Ectodermal cell (in vitro differentiated cells): ENCODE results near the gene VARS1.
A peak's percentile ranks its signal among the peaks of the same experiment; 100 is the strongest.
"Not testable (repeated sequence)": the region's sequence is repeated elsewhere in the genome, so short reads cannot be mapped to it uniquely, and the experiment has no call there.

Experiments
- H3K27ac ChIP-seq: 2 replicates; pipeline ENCODE4 v1.7.0; 2013; ENCODE audit warnings: mild to moderate bottlenecking, low read depth, low read length; ENCODE audit not compliant: insufficient read depth, poor library complexity, severe bottlenecking
- H3K27me3 ChIP-seq: 2 replicates; pipeline ENCODE4 v1.7.0; 2013; ENCODE audit warnings: mild to moderate bottlenecking, low read length; ENCODE audit not compliant: insufficient read depth, control insufficient read depth, poor library complexity, severe bottlenecking
- H3K36me3 ChIP-seq: one replicate; pipeline ENCODE4 v1.7.0; 2013; ENCODE audit warnings: low read length; ENCODE audit not compliant: control insufficient read depth, insufficient read depth
- H3K4me1 ChIP-seq: one replicate; pipeline ENCODE4 v1.7.0; 2013; ENCODE audit warnings: low read length; ENCODE audit not compliant: control insufficient read depth, insufficient read depth
- H3K4me3 ChIP-seq: 2 replicates; pipeline ENCODE4 v1.7.0; 2013; ENCODE audit warnings: low read depth, low read length, control low read depth; ENCODE audit not compliant: insufficient read depth
- H3K9me3 ChIP-seq: 2 replicates; pipeline ENCODE4 v1.7.0; 2013; ENCODE audit warnings: mild to moderate bottlenecking, low read length, moderate library complexity; ENCODE audit not compliant: control insufficient read depth
- WGBS, 2 experiments: methylation state at CpG; one replicate each; pipeline ENCODE4 v1.1.7; 2013; ENCODE audit warnings: missing lambda C conversion rate in 2 of 2; 5-methylcytosine and 5-hydroxymethylcytosine counted together

The VARS1 gene

DNA sequence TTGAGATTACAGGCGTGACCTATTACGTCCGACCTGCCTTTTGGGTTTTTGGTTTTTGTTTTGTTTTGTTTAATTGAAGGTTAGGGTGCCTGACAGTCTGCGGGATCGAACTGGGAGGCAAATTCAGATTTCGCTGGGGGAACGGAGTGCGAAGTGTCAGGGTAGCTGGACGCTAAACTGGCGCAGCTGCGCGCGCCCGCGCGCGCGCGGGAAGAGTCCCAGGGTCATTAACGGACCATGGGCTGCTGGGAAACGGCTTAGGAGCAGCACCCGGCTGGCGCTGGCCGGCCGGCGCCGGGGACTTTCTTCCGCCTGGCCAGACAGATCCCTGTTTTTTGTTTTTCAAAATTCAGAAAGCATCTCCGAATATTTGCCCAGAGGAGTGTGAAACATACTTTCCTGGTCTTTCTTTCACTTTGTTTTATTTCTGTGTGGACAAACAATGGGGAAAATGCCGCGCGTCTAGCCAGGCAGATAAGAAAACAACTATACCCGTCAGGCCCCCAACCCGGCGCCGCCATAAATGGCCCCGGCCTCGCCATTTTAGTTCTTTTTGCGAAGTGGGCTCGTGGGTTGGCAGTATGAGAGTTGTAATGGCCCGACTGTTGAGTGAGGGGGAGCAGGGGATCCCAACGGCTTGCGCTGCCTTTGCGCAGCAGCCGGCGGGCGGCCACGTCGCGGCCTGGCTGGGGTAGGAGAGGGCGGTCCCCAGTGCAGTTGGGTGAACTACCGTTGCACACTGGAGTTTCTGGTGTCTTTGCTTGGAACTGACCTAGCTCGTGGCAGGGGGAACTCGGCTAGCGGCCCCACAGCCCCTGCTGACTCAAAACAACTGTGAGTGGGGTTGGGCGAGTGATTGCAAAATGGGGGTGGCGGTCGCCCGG, 39.1 kb upstream of the VARS1 start:
- 2 to 3% methylated on average over 59 of the region's 59 CpGs for WGBS, 2 experiments
- Histone ChIP-seq H3K27ac (peak overlapping the region; percentile 99), H3K27me3 (no peaks in the 10 kb centered on the region), H3K4me3 (peak overlapping the region; percentile 100), H3K9me3 (no peaks in the 10 kb centered on the region), H3K36me3 (peaks cover 29% of the 10 kb centered on the region), H3K4me1 (peaks cover 19% of the 10 kb centered on the region)

- Histone ChIP-seq H3K4me1 (peaks cover 8% of the 10 kb centered on the region), H3K4me3 (no peak overlapping the region), H3K27ac (no peak overlapping the region), H3K27me3 (no peaks in the 10 kb centered on the region), H3K36me3 (peaks cover under 1% of the 10 kb centered on the region), H3K9me3 (no peaks in the 10 kb centered on the region)
- WGBS, 2 experiments: 91 to 94% methylated on average over 15 of the region's 15 CpGs
Measured at GRCh38 chr6:31831350-31832215, 36.0 kb upstream of the VARS1 start.

GRCh38 chr6:31830886-31831335, 35.4 kb upstream of the VARS1 start:
- Histone ChIP-seq H3K4me1 (peaks cover 4% of the 10 kb centered on the region), H3K27ac (no peak overlapping the region), H3K27me3 (no peaks in the 10 kb centered on the region), H3K4me3 (peak overlapping the region; percentile 54), H3K36me3 (no peaks in the 10 kb centered on the region), H3K9me3 (no peaks in the 10 kb centered on the region)
- WGBS, 2 experiments: 90 to 91% methylated on average over 6 of the region's 6 CpGs

- Histone ChIP-seq H3K27ac (no peak overlapping the region), H3K36me3 (no peaks in the 10 kb centered on the region), H3K4me3 (peak overlapping the region; percentile 54), H3K9me3 (no peaks in the 10 kb centered on the region), H3K4me1 (peaks cover 4% of the 10 kb centered on the region), H3K27me3 (no peaks in the 10 kb centered on the region)
- 37 to 45% methylated on average over 13 to 15 of the region's 15 CpGs for WGBS, 2 experiments
Measured at GRCh38 chr6:31829633-31830283, 34.2 kb upstream of the VARS1 start.

GRCh38 chr6:31827286-31828079, 31.9 kb upstream of the VARS1 start, which contains the start of gene HSPA1B:
Gene HSPA1B (plus strand): TSS chr6:31827738. CDS start chr6:31827951, 213 bp downstream.
- Histone ChIP-seq H3K36me3 (no peaks in the 10 kb centered on the region), H3K27ac (peak within 1 kb of the TSS; percentile 45), H3K27me3 (no peaks in the 10 kb centered on the region), H3K4me1 (peaks cover 4% of the 10 kb centered on the region), H3K4me3 (peak within 1 kb of the TSS; percentile 63), H3K9me3 (no peaks in the 10 kb centered on the region)
- 1% methylated on average over 45 to 50 of the region's 56 CpGs for WGBS, 2 experiments

DNA sequence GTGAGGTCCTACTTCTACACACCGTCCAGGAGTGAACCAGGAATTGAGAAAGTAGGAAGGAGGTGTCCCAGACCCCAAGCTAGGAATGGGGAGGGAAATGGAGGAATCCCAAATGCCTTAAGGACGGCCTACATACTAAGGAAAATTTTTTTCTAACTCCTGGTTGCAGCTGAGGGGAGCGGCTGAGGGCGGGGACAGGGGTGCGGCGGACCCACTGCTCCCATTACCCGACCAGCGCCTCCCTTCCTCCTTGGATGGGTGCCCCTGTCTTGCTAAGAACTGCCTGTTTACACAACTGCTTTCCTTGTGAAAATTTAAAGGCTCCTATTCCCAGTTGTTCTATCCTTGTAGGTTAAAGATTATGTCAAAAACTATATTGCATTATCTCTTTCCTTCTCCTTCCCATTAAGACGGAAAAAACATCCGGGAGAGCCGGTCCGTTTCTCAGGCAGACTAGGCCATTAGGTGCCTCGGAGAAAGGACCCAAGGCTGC, 31.3 kb upstream of the VARS1 start:
- WGBS, 2 experiments: 5 to 9% methylated on average over 13 of the region's 13 CpGs
- peak overlapping the region; percentile 45 for H3K27ac ChIP-seq
- no peaks in the 10 kb centered on the region for H3K27me3 ChIP-seq
- H3K36me3 ChIP-seq: no peaks in the 10 kb centered on the region
- H3K9me3 ChIP-seq: no peaks in the 10 kb centered on the region
- H3K4me1 ChIP-seq: peaks cover 4% of the 10 kb centered on the region
- peak overlapping the region; percentile 37 for H3K4me3 ChIP-seq

DNA sequence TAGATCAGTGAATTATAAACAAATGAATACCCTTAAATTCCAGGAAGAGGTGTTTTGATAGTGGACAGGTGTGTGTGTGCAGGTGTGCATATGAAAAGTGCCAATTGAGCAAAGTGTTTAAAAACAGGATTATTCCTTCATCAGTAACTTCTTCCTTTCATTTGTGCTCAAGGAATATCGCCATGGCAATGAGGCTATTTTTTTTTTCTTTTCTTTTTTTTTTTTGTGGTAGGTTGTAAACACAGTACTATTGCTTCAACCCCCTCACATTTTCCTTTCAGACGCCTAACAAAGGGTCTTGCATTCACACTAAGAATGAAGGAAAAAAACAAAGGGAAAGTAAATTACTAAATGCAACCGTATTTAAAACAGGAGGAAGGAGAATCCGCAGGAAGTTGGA, 30.0 kb upstream of the VARS1 start:
- no peak overlapping the region for H3K27ac ChIP-seq
- WGBS, 2 experiments: 58 to 69% methylated on average over 2 to 4 of the region's 4 CpGs

GRCh38 chr6:31823592-31824196, 28.1 kb upstream of the VARS1 start:
- 90 to 94% methylated on average over 6 to 9 of the region's 9 CpGs for WGBS, 2 experiments
- H3K27me3 ChIP-seq, H3K27ac ChIP-seq, H3K9me3 ChIP-seq, H3K36me3 ChIP-seq, H3K4me3 ChIP-seq, H3K4me1 ChIP-seq: not testable (repeated sequence)

More for the DNA sequence above, 30.0 kb upstream of the VARS1 start:
- H3K27me3 ChIP-seq: no peaks in the 10 kb centered on the region
- no peak overlapping the region for H3K4me3 ChIP-seq
- peaks cover 4% of the 10 kb centered on the region for H3K4me1 ChIP-seq
- no peaks in the 10 kb centered on the region for H3K36me3 ChIP-seq
- no peaks in the 10 kb centered on the region for H3K9me3 ChIP-seq
